8988T (cell line): ENCODE data around the gene SLC14A1.

Experiments
- DNase-seq: peaks from one replicate; pipeline ENCODE4 v3.0.0; 2011

SLC14A1 gene

DNA sequence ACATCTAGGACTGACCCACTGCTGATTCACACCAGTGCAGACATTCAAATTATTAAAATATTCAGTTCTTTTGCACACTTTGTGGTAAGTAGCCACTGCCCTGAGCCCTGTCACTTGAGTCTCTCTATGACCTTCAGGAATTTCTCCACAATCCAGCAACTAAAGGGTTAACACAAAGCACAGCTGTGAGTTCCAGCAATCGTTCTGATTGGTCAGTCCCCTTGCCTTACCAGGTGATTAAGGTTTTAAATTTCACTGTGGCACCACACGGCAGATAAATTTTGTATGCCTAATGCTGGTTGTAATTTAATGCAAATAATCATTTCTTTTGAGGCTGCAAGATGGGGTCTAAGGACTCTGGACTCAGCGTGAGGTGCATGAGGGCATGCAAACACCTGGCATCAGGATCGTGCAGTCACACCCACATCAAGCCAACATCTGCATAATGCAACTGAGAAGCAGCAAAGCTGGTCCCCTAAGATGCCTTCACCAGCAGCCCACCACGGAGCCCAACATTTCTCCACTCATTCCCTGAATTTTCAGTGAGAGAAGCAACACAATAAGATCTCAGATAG, 36.6 kb downstream of the SLC14A1 start:
- DNase-seq = no peak

DNA sequence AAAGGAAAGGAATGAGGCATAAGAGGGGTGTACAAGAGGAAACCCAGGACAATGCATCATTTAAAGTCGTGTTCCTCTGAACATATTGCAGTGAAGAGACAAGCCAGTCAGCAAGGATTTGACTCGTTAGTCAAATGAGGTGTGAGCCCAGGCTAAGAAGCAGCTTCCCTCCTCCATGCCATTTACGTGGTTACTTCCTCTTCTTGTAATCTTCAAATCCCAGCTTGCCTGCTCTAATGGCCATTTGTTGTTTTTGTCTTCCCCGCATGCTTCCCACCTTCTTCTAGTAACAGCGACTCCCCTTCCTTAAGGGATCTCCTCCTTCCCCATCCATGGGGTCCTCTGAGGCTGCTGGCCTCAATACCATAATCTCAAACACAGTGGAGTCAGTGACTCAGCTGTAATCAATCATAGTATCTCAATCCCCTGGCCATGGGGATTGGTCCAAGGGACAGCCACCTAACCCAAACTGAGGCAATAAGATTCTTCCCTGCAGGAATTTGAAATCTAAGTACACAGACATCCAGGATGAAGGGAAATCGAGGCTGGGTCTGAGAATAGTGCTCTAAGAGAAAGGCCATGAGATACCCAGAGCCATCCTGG, 37.6 kb downstream of the SLC14A1 start:
- DNase-seq = no peak

DNA sequence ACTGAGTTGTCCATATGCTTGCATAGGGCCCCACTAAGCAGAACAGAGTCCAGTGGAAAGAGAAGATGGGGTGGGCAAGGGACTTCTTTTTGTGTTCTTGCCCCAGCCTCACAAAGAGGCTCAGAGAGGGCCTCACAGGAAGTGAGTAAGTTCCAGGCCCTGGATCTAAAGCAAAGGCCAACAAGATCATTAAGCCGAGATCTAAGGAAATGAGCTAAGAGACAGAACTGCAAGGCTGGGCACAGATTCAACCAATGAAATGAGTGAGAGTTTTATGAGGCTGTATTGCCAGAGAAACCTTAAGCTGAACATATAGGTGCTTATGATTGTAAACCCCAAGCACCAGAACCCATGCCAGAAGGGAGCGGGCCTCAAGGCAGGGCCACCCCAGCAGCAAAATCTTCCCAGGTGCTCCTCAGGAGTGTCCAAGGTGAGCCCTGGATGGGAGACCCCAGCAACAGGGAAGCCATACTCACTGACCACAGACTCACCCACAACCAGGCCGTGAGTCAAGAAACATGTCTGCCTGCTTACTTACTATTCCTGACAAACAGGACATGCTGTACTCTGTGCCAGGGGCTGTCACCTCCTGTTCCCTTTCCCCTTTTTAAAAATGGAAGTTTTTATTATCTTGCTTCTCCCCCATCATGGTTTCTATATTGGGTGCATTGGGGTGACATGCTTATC, 40.2 kb downstream of the SLC14A1 start:
- no peak for DNase-seq

DNA sequence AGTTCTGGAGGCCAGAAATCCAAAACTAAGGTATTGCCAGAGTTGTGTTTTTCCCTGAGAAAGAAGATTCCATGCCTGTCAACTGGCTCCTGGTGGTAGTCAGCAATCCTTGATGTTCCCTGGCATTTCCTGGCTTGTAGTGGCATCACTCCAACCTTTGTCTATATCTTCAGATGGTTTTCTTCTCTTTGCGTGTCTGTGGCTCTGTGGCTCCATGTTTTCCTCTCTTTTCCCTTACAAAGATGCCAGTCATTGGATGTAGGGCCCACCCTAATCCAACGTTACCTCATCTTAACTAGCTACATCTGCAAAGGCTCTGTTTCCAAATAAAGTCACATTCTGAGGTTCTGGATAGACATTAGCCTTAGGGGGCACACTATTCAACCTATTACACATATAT, 41.8 kb downstream of the SLC14A1 start:
- no peak for DNase-seq

DNA sequence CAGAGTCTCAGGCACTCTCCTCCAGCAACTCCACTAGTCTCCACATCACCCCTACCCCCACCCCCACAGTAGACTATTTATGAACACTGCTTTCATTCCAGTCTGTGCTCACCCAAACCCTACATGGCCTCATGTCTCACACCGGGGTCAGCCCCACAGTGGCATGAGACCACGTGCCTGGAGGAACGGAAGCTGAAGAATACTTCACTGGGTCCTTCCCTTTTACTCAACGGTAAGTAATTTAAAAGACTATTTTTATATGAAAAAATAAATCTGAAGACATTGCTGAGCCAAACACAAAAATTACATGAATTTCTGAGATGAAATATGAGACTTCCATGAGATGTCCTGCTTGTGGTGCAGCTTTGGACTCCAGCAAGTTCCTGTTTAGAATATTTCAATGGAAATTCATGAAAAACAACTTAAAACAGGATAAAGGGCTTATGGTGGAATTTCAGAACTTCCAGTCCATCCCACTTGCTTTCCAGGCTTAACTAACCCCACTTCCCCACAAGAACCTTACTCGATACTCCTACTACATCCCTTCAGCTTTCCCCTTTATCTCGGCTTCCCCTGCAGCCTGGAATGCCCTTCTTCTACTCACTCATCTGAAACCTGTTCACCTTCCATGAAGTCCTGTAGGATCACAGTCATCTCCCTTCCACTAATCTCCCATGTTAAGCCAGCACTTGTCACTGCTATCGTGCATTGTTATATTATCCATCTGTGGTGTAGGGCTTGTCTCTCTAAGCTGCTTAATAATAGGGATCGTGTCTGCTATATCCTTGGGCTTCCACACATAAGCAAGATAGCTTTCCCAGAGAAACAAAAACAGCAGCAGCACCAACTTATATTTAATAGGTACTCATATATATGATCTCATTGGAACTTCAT, 47.9 kb downstream of the SLC14A1 start:
- no peak for DNase-seq

DNA sequence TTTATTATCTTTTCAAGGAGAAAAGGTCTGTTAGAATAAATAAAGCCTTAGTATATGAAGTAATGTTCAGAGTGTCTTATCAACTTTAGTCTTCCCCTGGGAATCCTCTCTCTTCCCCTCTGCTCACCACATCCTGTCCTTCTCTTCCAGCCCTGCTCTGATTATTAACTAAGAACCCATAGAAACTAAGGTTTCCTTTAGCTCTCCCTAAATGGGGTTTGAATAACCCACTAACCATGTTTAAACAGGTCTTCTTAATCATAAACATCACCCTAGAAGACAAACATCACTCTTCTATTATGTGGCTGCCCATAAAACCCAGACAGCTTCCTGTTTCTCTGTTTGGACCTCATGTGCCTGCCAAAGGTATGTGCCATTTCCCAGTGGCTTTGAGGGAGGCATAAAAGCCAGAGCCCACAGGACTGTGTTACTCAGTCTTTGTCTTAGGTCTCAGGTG, 50.1 kb downstream of the SLC14A1 start:
- DNase-seq = no peak

DNA sequence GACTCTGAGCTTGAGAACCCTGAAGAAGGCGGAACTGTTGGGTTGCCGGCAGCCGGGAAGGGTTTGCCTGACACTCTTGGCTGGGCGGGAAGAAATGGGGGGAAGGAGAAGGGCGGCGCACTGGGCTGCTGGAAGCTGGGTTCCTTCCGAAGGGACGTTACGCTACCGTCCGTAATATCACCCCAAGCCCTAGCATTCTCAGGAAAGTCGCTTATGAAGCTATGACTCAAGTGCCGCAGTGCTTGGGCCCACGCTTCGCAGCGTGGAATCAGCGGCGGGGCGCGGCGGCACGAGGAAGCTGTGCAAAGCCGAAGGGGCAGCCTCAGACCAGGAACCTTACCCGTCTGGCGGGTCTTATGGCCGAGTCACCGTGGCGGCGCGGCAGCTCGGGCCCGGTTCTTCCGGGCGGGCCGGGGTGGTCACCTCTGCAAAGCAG, 51.3 kb downstream of the SLC14A1 start:
- DNase-seq = no peak

DNA sequence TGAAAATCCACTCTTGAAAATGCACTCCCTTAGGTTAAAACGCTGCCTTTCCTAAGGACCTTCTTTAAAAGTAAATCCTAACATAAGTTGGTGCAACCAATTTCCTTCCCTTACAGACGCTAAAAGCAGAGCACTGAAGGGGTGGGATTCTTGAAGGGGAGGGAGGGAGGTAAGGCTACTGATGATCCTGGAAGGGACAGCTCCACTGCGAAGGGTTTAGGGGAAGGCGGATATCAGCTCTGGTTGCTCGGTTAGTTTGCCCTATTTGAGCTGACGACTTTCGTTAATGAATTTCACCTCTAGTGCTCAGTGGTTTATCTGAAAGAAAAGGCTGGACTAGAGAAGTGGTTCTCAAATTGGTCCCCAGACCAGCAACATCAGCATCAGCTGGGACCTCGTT, 51.8 kb downstream of the SLC14A1 start:
- DNase-seq = no peak

DNA sequence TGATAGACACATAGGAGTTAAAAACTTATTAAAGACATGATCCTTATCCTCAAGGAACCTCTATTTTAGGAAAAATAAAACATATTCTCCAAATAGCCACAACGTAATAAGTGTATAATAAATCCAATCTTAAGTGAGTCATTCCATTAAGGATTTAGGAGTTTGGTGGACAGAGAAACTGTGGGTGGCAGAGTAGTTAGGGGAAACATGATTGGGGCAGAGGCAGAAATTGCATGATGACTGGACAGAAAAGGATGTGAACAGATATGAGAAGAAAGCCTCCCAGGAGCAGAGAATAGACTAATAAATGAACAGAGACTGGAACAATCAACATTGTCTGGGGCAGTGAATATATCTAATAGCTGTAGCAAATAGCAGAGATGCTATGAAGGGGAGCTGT, 53.4 kb downstream of the SLC14A1 start:
- no peak for DNase-seq

DNA sequence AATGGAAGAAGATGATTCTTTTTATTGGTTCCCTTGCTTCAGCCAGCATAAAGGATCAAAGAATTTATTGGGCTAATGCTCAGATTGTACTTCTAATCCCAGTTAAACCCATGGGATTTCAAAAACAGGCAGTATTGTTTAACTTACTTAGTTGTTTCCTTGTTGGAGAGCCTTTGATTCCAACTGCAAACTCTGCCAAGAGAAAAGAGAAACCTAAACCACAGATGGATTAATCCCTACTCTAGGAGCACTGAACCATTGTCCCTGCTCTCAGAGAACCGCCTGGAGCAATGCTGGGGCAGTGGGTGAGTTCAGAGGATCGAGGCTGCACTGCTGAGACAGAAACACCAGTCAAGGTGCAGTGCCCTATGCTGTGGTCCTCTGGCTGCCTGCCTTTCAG, 56.6 kb downstream of the SLC14A1 start:
- DNase-seq = no peak

DNA sequence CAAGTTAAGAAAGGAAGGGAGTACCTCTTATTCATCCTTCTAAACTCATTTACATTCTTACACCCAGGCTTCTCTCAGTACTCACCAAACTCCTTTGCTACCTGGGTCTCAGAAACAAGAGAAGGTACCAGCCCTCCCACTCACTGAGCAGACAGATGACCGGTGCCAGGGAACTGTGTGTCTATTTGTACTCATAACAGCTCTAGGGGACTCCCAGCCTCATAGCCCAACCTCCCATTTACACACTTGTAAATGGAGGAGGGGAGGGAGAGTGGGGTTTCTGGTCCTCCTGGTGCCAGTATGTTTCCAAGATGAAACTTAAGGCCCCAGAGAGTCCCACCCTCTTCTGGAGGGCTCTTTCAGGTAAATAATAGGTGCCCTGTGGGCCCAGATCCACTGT, 58.7 kb downstream of the SLC14A1 start:
- no peak for DNase-seq

DNA sequence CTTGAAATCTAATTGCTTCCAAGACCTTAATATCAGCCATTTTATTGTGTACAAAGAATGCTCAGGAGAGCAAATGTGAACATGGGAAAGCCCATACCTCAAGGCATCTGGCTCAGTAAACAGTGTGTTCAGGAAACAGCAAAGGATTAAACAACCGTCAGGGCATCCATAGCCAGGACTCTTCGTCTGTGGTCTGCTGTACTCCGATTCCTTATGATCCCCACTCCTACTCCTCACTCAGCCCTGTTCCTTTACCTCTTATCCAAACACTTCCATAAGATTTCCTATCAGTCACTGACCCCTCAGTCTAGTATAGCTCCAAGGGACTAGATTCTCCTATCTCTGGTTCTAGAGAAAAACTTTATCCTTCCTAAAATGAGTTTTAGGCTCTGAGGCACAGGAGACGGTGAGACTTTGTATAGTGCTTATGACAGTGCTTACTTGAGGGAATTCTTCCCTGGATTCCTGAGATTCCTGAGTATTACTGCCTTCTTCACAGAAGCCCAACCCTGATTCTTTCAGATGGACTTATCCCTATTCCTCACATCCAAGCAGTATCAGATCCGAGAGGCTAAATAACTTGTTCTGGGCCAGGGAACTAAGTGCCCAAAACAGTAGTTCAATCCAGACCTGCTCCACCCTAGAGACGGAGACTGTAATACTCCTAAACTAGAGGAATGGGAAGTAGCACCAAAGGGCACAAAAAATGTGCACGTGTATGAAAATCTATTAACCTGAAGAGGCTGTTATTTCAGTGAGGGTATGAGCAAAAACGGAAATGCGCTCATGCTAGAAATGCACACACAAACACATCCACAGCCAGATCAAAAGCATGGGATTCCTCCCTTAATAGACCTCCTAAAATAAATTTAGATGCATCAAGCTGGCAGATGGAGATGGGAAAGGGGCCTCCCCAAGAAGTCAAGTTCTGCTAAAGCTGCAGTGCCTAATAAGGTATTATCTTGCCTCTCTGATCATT, 59.4 kb downstream of the SLC14A1 start:
- DNase-seq = no peak

DNA sequence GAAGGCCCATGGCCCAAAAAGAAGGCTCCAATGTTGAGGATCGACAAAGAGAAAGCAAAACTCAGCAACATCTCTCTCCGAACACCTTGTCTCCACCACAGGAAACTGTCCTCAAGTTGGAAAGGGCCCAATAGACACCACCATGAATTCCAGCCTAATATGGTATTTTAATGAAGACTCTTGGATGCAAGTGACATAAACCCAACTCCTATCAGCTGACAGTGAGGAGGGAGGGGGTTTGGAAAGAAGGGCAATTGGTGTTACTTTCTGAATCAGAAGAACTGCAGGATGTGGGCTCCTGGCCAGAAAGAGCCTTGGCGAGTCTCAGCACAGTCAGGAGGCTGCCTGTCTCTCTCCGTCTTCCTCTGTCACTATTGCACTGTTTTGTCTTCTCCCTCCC, 61.2 kb downstream of the SLC14A1 start:
- no peak for DNase-seq

DNA sequence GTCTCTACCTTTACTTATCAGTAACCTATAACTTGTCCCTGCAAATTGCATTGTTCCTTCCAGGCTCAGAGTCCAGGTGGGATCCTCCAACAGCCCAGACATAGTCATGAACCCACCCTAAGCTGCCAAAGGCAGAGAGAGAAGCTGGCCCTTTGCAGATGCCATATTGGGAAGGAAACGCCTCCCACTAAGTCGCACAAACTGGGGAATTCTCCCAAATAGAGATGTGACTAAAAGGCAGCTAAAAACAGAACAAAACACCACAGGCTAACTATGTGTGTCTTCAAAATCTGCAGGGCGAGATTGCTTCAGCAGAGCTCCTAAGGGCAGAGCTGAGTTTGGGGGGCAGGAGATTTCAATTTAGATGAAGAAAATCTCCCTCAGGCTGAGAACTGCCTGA, 63.0 kb downstream of the SLC14A1 start:
- no peak for DNase-seq

DNA sequence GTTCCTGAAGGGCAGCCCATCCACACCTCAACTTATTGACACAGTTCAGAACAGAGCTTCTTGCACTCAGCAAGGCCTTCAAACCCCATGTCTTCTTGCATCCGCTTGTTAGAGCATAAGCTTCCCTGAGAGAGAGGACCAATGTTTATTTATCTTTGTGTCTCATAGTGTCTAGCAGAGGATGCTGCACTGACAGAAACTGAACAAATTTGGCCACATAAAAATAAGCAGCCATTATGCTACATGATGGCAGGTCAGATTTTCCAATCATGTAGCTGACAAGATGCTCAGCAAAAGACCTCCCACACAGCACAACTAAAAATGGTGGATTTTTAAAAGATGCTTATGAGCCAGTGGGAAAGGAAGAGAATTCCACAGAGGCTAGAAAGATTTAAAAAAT, 63.4 kb downstream of the SLC14A1 start:
- no peak for DNase-seq

DNA sequence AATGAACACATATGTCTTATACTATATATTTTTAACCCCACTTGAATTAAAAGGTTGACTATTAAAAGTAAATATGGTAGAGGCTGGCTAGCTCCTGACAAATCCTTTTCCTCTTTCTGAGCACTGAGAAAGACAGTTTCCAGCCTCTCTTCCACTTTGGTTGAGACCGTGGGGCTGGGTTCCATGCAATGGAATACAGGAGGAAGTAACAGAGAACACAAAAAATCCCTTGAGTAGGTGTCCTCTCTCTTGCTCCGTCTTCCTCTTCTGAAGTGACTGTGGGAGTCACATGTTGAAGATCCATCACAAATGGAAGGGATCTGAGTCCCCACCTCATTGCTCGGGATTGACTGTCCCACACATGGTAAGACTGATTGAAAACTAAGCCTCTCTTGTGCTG, 64.9 kb downstream of the SLC14A1 start:
- no peak for DNase-seq

DNA sequence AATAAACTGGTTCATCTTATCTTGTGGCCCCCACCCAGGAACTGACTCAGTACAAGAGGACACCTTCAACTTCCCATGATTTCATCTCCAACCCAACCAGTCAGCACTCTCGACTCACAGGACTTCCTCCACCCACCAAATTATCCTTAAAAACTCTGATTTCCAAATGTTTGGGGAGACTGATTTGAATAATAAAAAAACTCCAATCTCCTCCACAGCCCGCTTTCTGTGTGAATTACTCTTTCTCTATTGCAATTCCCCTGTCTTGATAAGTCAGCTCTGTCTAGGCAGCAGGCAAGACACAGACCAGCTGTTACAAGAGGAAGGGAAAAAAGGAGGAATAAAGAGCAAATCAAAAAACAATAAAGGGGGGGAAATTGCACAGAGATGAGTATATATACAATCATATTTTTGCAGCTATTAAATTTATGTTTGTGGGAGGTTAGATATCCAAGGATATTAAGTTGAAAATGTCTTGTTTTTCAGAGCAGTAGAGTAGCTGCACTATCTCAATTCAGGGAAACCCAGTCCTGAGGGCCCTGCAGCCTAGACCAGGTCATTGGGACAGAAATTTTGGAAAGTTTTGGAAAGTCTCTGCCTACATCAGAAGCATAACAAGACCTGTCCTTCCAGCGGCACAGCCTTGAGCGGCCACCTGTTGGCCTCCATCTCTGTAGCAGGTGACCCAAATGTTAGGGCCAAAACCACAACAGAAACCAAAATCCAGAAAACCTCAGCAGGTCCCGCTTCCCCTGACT, 68.7 kb downstream of the SLC14A1 start:
- DNase-seq = no peak

DNA sequence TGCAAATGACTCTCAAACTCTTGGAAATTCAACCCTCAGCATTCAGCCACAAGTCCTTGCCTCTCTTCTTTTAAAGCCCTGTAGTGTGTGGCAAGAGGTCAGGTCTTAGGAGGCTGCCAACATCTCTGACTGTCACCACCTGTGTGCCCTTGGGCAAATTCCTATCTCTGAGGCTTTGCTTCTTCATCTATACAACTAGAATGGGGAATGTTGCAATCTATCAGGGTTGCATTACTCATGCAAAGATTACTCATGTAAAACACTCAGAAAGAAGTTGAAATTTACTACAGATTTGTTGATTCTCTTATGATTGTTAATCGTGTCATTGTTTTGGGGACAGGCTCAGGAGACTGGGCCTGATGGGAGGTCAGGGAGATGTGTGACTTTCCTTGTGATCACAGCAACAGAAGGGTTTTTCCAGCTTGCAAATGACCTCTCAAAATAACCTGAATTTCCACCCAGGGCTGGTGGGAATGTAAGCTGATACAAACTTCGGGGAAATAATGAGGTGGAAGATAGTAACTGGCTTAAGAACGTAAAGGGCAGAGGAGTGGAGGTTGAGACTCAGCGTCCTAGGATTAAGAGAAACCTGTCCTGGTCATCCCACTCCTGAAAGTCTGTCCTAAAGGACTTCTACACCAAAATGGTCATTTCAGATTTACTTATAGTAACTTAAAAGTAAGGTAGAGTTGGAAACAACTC, 69.4 kb downstream of the SLC14A1 start:
- DNase-seq = no peak

DNA sequence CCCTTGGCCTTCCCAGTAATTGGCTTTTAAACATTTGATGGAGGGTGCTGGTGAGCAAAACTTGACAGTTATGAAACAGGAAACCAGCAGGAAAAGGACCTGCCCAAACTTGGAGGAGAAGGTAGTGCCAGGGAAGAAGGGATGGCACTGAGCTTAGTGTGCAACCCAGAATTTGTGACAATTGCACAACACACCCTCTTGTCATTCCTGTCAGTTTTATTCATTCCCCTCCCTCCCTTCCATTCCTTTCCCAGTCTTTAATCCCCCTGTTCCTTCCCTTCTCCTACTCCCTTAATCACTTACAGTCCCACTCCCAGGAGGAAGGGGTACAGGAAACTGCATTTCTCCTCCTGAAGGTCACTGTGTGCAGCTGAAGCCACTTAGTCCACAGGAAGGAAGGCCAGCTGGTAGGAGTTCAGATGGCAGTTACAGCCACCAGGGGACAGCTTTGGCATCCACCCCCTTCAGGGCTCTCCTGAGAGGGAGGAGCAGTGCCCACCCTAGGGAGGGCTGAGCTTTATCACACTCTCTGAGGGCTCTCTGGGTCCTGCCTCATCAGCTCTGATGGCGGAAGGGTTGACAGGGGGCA, 77.5 kb downstream of the SLC14A1 start:
- DNase-seq = no peak
